Left colon (tissue), 2 donors: ENCODE measurements around the gene SEC14L2. TPM values are rescaled to one million over a fixed set of nuclear protein-coding genes. Genes with fewer than 3 reads are reported as not detected.
A peak's percentile ranks its signal among the peaks of the same experiment; 100 is the strongest.
"Not testable (repeated sequence)": the region's sequence is repeated elsewhere in the genome, so short reads cannot be mapped to it uniquely, and the experiment has no call there.

Experiments
- ATAC-seq: fragments of 200-7000 bp; cut with Tn5 transposase; one replicate; pipeline ENCODE4 v1.9.1; 2020; ENCODE audit warnings: mild to moderate bottlenecking, moderate library complexity
- DNase-seq, 2 donors: peaks; one replicate each; pipeline ENCODE4 v3.0.0-alpha.2; 2020
- intact Hi-C, 2 donors: fragments of 100-400 bp; cut with DNase I in 1 of 2; cut with micrococcal nuclease in 1 of 2; formaldehyde crosslinking; loops; one replicate each; pipeline versions ENCODE4 v1.11.2 to v1.14.0; 2022; cut with DNase I, micrococcal nuclease
- total RNA-seq, 2 donors: library from RNA; stranded (reverse); fragmentation: NEBNext Ultra II Directional; extraction: Animal tissue kit (Norgen Biotek cat#: 25700); gene quantifications; one replicate each; pipeline ENCODE4 v1.2.1, GENCODE V29; 2021
- donor health status: DM: no; HTN: no; CAD: no.
- donor health status: DM: yes; HTN: yes; CAD: no.

Gene SEC14L2
- total RNA-seq, 2 donors from 2014 or later: 4.6 to 5.2 TPM

DNA sequence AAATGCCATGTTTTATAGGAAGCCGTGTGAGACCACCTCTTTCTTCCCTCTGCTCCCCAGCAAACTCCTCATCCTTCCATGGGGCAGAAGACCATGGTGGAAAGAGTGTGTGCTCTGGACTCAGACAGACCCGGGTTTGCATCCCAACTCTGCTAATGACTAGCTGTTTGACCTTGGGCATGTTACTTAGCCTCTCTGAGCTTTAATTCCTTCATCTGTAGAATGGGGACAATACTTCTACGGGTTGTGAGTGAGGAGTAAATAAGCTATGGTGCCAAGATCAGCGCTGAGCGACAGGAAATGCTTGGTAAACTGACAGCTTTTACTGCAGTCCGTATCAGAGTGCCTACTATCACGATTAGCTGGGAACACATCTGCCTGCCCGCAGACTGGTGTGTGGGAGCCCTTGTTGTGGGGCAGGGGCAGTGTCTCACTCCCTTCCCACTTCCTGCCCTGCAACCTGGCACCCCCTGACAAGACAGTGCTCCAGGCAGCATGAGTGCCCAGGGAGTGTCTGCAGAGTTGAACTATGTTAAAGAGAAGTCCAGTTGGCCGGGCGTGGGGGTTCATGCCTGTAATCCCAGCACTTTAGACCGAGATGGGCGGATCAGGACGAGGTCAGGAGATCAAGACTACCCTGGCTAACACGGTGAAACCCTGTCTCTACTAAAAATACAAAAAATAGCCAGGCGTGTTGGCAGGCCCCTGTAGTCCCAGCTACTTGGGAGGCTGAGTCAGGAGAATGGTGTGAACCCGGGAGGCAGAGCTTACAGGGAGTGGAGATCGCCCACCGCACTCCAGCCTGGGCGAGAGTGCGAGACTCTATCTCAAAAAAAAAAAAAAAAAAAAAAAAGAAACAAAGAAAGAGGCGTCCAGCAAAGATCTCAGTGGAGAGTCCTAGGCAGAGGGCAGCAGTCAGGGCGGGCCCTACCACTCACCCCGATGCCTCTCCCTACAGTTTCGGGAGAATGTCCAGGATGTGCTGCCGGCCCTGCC, 2.2 kb downstream of the SEC14L2 start:
- no peak for DNase-seq
- intact Hi-C loops: loop anchor here in 1 of 2 donors (10.0 kb wide), 1 partner anchor 86 kb away; no protein-coding TSS in a partner anchor
- peak; percentile 3 for ATAC-seq

DNA sequence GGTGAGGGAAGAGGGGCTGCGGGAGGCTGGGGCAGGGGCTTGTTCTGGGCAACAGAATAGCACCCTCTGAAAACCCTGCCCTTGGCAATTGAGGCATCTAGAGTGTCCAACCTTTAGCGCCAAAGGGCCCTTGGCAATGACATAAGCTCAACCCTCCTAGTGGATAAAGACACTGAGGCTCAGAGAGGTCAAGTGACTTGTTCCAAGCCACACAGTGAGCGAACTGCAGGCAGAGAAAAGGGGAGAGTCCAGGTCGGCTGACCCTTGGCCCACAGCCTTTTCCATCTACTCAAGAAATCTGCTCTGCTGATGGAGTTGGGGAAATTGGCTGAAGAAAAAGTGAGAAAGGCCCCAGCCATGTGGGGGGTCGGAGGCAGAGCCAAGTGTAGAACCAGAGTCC, 2.9 kb downstream of the SEC14L2 start:
- DNase-seq (no peak), ATAC-seq (no peak)
- intact Hi-C loops: loop anchor here in 1 of 2 donors (10.0 kb wide), 1 partner anchor 85 kb away; no protein-coding TSS in a partner anchor

DNA sequence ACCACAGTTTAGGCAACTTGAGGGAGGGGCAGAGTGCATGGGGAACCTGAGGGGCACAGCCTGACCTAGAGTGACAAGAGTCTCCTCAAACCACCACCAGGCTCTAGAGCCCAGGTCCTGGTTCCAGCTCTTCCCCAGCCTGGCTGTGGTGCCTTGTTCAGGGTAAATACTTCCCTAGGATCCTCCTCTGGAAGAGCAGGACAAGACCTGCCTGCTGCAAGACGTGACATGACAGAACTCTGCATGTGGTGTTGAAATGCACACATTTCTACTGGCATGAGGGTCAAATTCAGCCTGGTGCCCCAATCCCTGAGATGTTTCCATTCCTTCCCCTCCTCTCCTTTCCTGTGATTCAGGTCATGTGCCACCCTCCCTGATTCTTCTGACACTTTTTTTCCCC, 3.3 kb downstream of the SEC14L2 start:
- intact Hi-C loops: no loop called here
- DNase-seq (no peak), ATAC-seq (no peak)

DNA sequence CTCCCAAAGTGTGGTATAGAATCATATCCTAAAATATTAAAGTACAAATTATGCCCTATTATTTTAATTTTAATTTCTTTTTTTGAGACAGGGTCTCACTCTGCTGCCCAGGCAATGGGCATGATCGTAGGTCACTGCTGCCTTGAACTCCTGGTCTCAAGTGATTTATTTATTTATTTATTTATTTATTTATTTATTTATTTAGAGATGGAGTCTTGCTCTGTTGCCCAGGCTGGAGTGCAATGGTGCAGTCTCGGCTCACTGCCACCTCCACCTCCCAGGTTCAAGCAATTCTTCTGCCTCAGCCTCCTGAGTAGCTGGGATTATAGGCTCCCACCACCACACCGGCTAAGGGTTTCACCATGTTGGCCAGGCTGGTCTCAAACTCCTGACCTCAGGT, 4.2 kb downstream of the SEC14L2 start:
- ATAC-seq, DNase-seq, intact Hi-C loops: not testable (repeated sequence)

DNA sequence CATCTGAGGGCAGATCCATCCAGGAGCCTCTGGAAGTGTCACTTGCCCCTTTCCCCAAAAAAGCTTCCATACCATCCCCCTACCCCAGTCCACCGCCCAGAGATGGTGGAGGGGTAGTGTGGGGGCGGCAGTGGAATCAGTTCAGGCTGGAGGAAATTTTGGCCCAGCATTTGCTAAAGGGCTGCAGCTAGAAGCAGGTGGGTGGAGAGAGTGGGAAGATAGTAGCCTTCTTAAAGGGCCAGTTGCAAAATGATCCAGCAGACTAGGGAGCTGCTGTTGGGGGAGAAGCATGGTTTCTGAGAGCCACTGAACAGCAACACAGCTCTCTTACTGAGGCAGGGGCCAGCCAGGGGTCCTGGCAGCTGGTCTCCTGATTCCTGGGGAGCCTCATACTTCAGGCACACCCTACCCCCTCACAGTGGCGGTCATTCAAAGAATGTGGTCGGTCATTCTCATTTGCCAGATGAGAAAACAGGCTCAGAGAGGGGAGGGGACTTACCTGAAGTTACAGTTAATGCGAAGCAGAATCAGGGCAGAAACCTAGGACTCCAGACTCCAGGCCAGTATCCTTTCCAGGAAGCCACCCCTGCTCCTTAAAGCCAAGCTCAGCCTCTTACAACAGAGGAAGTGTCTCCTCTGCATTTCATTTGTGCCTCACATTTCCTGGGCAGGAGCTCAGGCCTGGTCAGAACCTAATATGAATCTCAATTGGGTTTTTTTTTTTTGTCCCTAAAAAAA, 5.4 kb downstream of the SEC14L2 start:
- ATAC-seq (no peak), DNase-seq (no peak)
- intact Hi-C loops: no loop called here

DNA sequence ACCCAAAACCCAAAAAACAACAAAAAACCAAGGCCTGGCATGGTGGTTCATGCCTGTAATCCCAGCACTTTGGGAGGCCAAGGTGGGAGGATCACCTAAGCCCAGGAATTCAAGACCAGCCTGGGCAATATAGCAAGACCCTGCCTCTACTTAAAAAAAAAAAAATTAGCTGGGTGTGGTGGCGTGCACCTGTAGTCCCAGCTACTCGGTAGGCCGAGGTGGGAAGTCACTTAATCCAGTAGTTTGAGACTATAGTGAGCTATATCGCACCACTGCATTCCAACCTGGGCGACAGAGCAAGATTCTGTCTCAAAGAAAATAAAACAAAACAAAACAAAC, 5.9 kb downstream of the SEC14L2 start:
- intact Hi-C loops, ATAC-seq, DNase-seq: not testable (repeated sequence)

DNA sequence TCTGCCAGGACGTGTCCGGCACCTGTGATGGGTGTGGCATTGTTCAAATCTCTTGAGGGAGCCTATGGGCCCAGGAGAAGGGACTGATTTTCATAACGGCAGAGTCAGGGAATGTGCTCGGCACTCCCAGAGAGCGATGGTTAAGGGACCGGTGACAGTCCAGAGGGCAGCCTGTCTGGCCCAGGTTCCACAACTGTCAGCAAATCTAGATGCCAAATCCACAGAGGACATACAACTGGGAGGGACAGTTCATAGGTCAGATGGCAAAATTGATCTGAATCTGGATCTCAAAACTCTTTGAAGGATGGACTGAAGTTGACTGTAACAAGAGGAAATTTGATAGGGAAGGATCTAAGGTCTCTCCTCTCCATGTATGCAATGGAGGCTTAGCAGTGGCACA, 7.5 kb downstream of the SEC14L2 start:
- ATAC-seq (no peak), DNase-seq (no peak)
- intact Hi-C loops: no loop called here

DNA sequence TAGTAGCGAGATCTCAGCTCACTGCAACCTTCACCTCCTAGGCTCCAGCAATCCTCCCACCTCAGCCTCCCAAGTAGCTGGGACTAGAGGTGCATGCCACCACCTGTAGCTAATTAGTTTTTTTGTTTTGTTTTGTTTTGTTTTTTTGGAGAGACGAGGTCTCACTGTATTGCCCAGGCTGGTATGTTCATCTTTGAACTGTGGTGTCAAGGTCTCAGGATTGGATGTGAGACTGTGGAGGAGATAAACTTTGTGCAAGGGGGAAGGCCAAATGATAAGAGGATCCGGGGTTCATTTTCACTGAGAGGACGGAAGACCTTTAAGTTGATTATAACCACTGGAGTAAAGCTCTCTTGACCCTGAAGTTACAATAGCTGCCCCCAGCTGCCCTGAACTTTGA, 8.9 kb downstream of the SEC14L2 start:
- no peak for ATAC-seq
- DNase-seq: no peak
- intact Hi-C loops: no loop called here

DNA sequence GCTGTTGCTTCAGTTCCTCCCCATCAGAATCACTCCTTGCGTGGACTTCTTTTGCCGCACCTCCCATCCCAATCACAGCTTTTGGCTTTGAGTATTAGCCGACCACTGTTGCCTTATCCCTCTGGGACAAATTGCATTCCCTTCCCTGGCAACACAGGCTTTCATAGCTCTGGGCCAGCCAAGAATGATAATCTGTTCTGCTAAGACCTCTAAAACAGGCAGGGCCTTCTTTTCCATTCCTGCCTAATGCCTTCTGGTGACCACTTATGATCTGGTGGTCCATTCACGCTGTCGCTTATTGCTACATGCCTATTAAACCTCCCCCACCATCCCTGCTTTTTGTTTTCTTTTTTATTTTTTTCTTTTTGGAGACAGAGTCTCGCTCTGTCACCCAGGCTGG, 9.6 kb downstream of the SEC14L2 start:
- DNase-seq: no peak
- intact Hi-C loops: no loop called here
- ATAC-seq: no peak

DNA sequence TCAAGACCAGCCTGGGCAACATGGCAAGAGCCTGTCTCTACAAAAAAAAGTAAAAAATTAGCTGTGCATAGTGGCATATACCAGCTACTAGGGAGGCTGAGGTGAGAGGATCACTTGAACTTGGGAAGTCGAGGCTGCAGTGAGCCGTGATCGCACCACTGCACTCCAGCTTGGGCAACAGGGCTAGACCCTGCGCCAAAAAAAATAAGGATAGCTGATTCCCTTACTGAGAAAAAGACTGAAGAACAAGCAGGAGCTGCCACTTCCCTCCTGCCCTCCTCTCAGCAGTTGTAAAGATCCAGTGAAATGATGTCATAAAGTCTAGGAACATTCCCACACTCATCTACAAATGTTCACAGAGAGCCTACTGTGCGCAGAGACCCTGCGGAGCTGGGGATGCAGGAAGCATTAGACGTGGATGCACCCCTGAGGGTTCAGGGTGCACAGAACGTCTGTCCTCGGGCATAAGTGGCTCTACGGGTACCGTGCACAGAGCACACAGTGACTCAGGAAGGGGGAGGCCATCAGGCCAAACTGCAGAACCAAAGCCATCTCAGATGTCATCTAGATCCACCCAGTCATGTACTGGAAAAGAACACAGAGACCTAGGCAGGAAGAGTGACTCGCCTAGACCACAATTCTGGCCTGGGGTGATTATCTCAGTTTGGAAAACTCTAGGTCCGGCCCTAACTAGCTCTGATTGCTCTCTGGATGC, 11.7 kb downstream of the SEC14L2 start:
- intact Hi-C loops: no loop called here
- DNase-seq (no peak), ATAC-seq (no peak)

DNA sequence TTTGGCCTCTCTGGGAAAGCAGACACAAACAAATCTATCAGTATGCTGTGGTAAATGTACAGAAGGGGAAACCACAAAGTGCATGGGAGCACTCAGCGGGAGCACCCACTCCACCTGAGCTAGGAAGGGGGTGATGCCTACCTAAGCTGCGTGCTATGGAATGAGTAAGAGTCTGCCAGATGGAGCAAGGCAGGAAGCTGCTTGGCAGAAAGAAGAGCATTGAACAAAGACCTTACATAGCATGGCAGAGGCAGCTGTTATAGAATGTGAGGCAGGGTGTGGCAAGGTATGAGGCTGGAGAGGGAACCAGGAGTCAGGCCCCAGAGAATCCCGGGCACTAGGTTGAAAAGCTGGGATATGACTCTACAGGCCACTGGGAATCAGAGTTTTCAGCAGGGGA, 15.0 kb downstream of the SEC14L2 start:
- DNase-seq (no peak), ATAC-seq (no peak)
- intact Hi-C loops: no loop called here

DNA sequence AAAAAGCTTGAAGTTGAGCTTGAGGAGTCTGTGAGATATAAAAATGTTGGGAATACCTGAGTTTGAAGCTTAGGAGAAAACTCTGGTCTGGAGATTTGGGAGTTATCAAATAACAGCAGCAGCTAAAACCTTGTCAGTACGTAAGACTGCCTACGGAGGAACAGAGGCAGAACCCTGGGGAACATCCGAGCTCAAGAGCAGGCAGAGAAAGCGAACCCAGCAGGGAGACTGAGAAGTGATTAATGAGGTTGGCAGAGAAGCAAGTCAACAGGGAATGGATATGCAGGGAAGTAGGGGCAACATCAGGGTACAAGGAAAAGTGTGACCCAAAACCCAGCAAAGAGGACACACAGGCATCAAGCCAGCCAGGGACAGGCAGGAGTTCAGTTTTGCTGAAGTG, 16.2 kb downstream of the SEC14L2 start:
- intact Hi-C loops: no loop called here
- no peak for ATAC-seq
- DNase-seq: no peak

DNA sequence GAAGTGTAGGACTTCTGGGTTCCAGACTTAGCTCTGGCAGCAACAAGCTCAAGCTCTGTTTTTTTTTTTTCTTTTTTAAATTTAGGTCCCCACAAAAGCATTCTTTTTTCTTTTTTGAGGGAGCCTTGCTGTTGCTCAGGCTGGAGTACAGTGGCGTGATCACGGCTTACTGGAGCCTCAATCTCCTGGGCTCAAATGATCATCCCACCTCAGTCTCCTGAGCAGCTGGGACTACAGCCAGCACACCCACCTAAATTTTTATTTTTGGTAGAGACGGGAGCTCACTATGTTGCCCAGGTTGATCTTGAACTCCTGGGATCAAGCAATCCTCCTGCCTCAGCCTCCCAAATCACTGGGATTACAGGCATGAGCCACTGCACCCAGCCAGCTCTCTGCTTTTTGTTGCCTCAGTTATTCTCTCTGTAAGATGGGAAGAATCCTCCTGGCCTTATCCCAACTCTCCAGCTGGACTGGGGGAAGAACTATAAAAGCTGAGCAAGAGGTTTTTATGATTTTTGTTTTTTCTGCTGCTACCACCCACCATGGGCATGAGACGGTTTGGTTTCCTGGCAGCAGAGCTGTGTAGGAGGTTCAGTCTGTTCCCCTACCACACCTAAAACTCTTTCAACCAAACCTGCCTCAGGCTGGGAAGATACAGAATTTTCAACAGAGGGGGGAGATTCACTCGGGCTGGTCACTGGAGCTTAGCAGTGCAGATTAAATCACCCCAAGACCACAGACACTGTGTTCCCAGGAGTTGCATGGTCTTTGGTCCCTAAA, 17.1 kb downstream of the SEC14L2 start:
- DNase-seq (no peak), ATAC-seq (no peak)
- intact Hi-C loops: no loop called here

DNA sequence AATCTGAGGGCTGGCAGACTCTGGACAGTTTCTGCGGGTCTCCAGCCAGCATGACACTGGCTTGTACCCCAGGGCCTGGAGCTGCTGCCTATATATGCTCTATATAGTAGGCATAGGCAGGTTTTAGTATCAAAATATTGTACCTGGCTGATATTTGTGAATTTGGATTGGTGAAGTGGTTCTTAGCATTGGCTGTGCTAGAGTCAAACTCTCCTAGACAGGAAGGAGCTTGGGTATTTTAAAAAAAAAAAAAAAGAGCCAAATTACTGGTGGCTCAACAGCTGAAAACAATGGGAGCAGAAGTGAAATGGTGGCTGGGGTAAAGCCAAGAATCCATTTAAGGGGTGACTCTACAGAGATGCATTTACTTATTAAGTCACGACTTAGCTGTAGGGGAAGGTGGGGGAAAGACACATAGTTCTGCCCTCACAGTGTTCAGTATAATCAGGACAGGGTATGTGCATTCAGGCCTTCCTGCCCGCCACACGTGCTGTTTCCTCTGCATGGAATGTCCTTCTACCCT, 17.8 kb downstream of the SEC14L2 start:
- intact Hi-C loops: no loop called here
- no peak for DNase-seq
- no peak for ATAC-seq

DNA sequence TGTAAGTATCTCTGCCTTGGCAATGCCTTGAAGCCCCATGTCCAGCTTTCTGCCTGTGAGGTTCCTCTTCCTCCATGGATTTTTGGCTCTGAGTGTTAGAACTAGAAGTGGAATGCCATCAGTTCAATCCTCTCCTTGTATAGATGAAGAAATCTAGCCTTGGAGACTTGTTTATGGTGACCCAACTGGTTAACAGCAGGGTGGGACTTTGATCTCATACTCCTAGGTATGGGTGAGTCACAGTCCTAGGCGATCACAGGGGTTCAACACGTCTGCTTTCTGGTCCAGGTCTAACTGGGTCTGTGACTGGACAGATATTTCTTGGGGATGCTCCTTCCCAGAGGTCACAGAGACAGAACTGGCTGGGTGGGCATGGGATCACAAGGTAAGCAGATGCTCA, 19.6 kb downstream of the SEC14L2 start:
- peak in 1 of 2 donors; percentile 41 for DNase-seq
- ATAC-seq: peak; percentile 90
- intact Hi-C loops: no loop called here

DNA sequence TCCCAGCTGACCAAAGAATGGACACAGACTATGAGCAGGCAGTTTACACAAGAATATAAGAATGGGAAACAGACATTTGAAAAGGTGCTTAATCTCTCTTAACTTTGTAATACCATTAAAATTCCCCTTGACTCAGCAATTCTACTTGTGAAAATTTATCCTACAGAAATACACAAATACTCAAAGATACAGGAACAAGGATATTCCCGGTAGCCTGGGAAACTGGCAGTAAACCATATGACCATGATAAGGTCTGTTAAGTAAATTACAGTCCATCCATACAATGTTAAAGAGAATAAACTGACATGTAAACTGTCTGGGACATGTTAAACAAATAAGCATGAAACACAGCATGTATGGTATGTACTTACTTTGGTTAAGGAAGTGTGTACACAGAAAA, 20.0 kb downstream of the SEC14L2 start:
- intact Hi-C loops: no loop called here
- DNase-seq: no peak
- ATAC-seq: peak; percentile 50

DNA sequence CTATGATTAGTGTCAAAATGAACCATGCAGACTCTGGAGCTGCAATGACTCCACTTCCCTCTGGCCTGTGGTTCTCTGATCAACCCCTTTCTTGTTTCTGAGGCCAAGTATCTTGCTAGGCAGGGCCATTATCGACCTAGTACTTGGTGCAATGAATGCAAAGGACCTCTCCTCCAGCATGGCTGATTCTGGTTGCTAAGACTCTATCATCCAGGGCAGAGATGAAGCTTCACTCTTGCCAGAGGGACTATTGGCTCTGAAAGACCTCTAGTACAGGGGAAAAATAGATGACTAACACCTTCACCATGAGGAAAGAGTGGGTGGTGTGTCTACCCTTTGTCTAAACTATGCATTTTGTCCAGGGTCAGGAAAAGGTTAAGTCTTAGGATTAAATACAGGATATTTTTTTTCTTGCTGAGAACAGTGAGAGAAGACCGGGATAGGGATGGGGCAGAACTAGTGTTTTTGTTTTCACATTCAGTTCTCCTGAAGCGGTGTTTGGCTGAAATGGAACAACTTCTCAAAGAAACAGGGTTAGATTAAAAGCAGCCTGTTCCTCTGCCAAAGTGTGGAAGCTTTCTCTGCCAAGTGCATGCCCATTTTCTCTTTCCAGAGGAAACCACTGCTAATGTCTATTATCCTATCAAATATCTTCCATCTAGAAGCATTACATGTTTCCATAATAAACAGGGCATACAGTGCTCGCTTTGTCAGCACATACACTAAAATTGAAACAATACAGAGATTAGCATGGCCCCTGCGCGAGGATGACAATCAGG, 23.7 kb downstream of the SEC14L2 start:
- no peak for ATAC-seq
- no peak for DNase-seq
- intact Hi-C loops: no loop called here
